GM04504 (cell line): ENCODE data around the gene CBX5.
"Not testable (repeated sequence)": the region's sequence is repeated elsewhere in the genome, so short reads cannot be mapped to it uniquely, and the experiment has no call there.

Experiments used
- DNase-seq: peaks from one replicate; pipeline ENCODE4 v3.0.0-alpha.2; 2012; ENCODE audit warnings: low read depth

Gene CBX5

DNA sequence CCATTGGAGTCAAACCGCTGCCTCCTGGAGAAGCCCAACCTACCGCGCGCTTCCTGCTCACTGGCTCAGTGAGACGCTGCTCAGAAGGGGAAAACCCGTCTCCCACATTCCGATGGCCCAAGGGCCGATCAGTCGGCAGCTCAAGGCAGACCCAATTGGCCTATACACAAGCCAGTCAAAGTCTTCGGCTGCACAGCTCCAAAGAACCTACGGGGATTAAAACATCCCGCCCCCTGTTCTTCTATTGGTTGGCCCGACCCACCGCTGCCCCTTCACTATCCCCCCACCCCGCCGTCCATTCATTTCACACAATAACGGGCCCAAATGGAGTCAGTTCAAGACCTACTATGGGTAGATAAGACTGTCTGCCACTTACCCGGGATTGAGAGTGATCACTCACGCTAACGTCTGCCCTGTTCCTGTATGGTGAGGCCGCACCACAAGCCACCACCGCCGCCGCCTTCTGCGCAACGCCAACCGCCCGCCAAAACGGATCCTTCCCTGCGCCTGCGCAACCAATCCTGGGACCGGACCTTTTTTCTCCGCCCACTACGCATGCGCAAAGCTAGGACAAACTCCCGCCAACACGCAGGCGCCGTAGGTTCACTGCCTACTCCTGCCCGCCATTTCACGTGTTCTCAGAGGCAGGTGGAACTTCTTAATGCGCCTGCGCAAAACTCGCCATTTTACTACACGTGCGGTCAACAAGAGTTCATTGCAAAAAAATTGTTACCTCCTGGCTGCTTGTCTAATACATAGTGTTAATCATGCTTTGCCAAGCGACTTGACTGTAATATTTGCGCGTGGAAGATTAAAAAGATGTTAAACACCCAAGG lies at the start of gene CBX5:
Gene CBX5, minus strand, starts transcription at position 491 of the 836 bp plus-strand sequence. CDS start 22,472 bp downstream, outside the sequence.
- peak; percentile 100 for DNase-seq

DNA sequence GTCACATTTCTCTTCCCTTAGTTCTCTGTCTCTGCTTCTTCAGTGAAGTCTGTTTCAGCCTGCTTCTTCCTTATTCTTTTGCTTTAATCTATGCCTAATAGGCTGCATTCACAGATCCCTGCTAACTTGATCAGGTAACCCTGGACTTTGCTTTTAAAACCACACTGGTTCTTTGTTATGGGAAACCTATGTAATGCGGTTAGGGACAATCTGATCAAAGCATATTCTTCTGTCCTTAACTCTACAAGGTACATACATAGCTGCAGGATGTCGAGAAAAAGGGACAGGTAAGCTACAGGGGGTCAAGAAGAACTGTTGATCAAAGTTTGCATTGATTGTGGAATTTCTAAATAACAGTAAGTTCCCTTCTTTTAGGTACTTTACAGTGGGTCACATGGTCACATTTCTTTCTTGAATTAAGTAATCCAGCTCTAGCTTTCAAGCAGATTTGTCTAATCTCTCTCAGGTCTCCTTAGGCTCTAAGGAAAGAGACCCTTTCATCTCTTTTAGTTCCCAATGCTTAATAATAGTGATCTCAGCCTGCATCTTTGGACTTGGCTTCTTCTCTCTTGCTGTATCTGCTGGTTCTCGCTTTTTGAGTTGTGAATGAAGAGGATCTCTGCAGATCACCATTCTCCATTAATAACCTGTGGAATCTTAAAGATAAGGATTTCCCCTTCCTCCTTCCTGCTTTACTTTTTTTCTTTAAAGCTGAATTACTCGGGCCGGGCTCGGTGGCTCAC lies 48.8 kb upstream of the CBX5 start:
- DNase-seq = no peak

DNA sequence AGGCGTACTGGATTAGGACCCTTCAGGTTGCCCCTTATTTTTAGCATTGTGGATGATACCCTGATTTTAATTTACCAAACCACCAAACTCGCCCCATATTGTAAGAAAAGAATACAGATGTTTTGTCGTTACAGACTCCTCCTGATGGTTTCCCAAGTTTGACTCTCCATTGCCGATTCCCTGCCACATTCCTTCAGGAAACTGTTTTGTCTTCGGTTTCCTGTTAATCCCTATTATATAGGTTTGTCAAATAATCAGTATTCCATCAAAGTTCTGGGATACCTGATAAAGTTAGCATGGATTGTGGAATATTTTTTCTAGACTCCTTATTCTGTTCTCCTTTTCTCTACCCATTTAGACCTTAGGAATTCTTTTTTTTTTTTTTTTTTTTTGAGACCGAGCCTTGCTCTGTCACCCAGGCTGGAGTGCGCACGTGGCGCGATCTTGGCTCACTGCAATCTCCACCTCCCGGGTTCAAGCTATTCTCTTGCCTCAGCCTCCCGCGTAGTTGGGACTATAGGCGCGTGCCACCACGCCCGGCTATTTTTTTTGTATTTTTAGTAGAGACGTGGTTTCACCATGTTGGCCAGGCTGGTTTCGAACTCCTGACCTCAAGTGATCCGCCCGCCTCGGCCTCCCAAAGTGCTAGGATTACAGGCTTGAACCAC lies 45.7 kb upstream of the CBX5 start:
- DNase-seq = not testable (repeated sequence)

DNA sequence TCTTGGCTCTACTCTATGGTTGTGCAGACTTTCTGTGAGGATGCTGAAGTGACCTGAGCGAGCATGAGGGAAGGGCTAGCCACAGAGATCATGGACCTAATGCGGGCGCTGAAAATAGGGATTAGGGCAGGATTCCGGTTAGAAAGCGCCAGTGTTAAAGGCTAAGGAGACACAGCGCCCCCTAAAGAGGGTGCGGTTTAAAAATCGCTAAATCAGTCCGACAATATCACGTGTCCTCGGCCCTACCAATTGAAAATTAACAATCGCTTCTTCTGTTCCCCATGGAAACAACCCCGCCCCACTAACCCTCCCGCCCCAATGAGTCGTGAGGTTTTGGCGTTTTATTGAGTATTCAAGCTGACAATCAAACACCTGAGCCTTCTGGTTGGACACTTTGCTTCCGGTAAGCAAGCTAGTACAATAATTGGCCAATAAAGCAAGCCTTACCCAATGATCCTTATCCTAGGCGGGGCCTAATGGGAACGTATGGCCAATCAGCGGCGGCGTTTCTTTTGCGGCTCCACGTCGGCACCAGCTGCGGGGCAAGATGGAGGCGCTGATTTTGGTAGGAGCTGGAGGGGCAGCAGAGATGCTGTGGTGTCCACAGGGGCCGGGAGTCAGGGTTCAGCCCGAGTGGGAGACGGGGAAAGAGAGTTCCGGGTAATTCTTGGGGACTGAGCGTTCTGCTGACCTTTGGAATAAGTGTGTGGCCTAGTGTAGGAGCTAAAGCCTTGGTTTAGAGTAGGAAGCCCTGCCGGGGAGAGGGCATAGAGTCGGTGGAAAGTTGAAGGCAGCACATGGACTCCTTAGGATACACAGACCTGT lies 44.9 kb upstream of the CBX5 start, which contains the start of gene COPZ1:
Gene COPZ1, plus strand, starts transcription at position 515 of the 825 bp plus-strand sequence. Its CDS starts 33 bp downstream, at position 548.
- peak; percentile 100 for DNase-seq

DNA sequence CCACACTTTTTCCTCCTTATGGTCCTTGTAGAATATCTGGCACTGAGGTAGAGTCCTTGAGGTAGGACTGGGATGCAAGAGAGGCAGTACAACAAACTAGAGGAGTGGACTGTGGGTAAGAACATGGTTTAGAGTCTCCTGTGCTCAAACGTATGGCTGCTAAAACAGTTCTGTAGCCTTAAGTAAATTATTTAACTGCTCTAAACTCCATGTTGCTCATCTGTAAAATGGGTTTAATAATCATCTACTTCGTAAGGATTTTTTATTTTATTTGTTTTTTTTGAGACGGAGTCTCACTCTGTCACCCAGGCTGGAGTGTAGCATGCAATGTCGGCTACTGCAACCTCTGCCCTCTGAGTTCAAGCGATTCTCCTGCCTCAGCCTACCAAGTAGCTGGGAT lies 41.4 kb upstream of the CBX5 start:
- no peak for DNase-seq

DNA sequence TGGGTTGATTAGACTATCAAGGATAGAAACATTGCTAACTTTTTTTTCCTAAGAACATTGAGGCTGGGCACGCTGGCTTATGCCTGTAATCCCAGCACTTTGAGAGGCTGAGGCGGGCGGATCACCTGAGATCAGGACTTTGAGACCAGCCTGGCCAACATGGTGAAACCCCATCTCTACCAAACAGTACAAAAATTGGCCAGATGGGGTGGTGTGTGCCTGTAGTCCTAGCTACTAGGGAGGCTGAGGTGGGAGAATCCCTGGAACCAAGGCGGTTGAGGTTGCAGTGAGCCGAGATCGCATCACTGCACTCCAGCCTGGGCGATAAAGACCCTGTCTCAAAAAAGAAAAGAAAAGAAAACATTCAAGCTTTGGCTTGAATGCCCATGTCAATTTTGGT lies 32.4 kb upstream of the CBX5 start:
- not testable (repeated sequence) for DNase-seq

DNA sequence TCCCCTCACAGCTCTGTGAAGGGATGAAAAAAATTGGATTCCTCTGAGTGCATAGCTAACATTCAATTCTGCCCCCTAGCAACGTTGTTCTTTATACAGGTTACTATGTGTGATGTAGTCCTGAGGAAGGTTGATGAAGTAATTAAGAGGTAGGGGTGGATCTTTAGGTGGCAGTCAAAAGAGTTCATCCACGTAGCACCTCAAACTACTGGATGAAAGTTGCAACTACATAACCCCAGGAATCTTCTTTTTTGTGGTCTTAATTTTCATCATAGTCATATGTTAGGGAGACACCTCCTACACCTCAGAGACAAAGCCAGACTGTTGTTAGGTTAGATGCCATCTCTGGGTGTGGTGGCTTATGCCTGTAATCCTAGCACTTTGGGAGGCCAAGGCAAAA lies 31.1 kb upstream of the CBX5 start:
- DNase-seq = no peak

DNA sequence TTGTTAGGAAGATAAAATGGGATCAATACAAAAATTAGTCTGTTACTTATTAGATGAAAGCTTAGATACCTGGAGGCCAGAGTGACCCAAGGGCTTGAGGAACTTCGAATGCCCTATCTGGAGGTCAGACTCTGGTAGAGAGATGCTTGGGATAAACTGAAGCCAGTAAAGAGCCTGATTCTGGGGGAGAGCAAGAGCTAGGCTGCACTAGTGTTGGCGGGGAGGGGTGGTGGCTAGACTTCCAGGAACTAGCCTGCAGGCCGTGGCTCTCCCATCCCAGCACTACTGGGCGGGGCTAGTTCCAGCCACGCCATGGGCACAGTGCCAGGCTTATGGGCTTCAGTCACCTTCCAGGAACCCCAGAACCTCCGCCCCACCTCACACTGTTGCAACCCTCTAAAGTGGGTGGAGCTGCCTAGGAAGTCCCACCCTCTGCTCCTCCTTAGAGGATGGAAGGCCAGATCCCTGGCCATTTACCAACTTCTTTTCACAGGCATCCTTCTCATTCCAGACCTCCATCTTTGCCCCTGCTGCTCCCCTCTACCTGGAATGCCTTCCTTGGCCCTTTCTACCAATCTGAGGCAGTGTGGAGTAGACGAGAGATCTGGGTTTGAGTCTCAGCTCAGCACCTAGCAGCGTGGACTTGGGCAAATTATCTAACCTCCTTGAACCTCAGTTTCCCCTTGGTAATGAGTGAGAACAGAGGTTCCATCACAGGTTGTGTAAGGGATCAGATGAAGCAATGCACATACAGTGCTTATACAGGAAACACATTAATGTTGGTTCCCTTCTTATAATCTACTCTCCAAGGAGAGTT lies 27.2 kb upstream of the CBX5 start:
- no peak for DNase-seq

DNA sequence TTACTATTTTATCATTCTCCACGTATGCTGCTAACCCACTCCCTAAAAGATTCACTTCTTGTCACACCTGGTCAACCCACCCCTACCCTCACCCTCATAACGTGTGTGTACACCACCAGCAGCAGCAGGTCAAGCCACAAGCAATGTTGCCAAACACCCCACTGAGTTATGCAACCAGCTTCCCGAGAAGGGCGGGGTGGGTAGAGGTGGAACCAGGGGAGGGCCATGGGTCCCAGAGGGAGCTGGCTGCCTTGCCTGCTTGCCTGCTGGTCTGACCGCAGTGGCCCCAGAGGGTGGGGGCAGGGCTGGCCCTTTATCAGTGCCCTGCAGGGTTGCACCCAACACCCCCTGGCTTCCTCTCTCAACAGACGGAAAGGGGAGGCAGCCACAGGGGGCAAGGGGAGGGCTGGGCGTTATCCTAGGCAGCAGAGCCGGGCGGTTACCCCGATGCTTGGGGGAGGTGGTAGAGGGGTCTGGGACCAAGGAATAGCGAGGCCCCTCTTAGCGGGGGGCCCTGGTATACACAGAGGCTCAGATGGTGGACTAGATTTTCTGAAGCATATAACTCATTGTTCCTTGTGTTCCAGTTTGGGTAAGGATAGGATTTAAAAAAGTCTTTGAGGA lies 24.4 kb upstream of the CBX5 start:
- DNase-seq = peak; percentile 35

DNA sequence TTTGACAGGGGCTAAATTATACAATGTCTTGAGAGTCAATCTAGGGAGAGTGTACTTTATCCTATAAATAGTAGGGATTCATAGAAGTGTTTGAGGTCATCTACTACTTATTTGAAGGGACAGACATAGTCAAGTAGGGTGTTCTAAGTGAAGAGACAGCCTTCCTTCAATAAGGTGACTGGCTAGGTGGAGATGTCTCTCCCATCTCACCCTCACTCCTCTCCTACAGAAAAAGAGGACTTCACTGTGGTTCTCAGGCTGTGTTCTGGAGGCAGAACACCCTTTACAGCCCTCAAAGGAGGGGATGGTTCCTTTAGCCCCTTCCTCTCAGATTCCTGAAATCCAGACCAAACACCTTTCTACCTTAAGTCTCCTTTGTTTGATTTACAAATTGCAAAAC lies 23.7 kb upstream of the CBX5 start:
- DNase-seq = no peak

DNA sequence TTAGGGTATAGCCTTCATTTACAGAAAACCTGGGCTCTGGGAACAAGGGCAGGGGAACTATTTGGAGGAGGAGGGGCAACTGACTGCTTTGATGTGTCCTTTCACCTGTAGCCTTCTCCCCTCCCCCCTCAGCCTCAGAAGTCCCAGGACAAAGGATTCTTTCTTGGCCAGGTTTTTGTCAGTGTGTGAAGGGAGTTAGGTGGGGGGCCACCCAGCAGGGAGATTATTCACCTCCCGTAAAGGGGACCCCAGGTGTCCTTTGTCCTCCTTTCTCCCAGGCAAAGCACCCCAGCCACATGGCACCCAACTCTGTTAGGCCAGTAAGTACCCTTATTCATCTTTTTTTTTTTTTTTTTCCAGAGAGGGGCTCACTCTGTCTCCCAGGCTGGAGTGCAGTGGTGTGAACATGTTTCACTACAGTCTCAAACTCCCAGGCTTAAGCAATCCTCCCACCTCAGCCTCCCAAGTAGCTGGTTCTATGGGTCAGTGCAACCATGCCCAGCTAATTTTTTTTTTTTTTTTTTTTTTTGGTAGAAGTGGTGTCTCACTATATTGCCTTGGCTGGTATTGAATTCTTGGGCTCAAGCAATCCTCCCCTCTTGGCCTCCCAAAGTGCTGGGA lies 21.6 kb upstream of the CBX5 start:
- DNase-seq = no peak

DNA sequence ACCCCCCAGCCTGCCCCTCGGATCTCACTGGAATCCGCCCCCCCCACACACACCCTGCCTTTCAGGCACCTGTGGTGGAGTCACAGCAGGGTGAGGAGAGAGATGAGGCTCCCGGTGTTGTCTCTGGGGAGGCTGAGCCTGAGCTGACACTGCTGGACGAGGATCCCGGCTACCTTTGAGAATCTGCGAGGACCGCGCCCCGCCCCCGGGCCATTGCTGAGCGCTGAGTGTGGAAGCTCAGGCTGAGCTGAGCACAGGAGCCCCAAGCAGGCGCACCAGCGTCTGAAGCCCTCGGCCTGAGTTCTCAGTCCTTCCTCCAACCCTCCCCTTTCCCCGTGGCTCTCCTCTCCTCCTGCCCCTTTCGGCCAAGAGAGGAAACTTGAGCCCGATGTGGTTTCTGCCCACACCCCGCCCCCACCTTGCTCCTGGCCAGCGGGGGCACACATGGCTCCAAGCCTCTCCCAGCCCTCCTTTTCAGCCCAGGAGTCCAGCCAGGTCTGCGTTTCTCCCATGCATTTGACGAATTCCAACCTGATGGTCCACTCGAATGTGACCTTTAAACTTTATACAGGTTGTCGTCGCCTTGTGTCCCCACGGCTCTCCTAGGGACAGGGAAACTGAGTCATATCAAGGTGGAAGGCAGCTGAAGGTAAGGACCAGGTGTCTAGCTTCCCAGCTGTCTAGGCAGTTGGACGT lies 21.0 kb upstream of the CBX5 start, which contains the start of gene NFE2:
Gene NFE2, minus strand, starts transcription at position 284 of the 696 bp plus-strand sequence. CDS start 5,767 bp downstream, outside the sequence.
- DNase-seq = no peak

DNA sequence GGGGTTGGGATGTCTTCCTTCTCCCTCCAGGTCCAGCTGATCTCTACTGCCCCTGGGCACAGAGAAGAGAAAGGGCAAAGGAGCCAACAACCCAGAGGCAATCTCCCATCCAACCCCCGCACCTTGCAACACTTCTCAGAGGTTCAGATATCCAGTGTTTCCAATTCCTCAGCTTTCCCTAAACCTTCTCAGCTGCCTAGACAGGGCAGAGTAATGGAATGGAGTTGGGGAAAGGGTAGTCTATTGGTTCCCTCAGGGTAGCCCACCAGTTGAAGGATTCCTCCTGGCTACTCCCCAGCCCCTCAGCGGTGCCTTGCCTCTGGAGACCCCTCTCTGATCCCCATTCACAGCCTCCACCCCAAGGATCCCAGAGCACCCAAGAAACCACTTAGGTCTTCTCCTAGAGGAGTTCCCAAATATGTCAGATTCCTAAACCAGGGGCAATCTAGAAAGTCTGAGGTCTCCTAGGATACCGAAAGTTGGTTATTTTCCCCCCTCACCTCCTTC lies 20.4 kb upstream of the CBX5 start:
- DNase-seq = no peak

DNA sequence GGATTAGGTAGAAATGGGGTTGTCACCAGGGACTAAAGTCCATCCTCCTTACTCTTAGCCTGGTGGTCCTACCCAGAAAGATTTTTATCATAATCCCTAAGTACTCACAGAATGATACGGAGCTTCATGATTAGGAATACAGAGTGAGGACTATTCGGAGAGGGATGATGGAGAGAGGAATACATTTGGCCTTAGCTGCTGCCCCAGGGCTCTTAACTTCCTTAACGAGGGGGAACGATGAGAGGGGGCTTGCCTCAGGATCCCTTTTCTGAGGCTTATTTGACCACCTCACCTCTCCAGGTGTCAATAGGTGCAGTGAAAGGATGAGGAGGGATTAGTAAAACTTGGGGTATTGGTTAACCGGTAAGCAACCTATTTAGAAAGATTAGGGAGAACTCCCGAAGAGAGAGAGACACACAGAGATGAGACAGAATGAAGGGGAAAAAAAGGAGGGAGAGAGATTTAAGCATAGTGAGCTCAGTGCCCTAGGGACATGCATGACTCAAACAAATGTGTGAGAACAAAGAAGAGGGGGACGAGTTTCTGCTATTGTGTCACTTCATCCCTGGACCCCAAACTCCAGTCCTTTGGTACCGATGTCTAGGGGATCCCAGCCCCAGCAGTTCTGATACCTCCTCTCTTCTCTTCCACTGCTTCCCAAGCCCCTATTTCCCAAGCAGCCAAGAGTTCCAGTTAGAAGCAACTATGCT lies 19.7 kb upstream of the CBX5 start:
- DNase-seq = no peak

DNA sequence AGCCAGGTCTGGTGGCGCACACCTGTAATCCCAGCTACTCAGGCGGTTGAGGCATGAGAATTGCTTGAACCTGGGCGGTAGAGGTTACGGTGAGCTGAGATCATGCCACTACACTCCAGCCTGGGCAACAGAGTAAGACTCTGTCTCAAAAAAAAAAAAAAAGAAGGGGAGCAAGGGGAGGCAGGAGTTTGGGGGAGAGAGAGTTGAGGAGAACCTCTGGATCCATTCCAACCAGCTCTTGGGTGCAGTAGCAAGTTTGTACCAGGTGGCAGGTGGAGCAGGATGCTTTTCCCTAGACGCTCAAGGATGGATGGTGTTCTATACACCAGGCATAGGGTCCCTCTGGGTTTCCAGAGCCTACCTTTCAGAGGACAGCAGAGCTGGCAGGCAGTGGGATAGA lies 19.0 kb upstream of the CBX5 start:
- DNase-seq = no peak

DNA sequence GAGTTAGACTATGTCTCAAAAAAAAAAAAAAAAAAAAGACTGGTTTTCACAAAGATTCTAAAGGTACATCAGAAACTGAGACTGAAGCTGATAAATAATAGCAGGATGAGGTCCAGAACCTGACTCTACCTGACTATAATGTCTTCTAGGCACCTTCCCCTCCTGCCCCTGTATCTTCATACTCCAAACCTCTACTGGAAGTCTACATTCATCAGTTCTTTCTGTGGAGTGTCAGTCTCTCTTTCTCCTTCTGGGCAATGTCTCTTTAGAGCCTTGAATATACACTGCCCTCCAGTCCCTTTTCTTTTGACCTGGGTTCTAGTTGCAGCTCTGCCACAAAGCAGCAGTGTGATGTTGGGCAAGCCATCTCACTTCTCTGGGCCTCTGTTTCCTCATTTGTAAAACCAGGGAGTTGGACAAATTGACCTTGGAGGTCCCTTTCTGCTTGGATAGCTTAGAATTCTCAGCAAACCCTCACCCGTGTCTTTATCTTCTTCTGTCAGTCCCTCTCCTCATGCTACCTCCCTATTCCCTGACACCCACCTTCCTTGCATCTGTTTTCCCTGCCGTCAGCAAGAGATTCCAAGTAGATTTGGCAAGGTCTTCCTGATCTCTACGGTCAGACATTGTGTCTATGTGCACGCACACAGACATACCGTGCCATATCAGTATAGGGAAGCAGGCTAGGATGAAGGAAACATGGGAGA lies 16.6 kb upstream of the CBX5 start:
- no peak for DNase-seq

DNA sequence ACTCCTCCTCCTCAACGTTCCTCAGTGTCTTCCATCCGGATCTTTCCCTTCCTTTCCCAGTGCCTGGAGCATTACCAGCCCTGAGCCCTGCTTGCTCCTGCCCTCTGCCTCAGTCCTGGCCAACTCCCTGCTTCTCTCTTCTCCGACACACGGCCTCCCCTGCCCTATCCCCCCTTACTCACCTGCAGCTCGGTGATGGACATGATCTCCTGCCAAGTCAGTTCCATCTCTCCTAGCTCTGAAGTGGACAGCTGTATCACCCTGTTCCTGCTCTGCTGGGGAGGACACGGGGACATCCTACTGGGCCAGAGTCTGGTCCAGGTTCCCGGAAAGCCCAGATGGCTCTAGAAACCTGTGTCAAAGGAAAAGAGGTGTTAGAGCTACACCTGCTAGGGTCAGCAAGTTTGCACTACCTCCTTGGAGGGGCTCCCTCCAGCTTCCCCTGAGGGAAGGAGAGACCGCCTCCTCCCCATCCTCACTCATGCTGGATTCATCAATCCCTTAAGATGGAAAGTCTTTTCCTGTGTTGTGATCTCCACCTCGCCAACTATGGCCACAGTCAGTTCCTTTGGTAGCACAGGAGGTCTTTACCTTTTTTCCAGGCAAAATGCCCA lies 15.1 kb upstream of the CBX5 start:
- DNase-seq = no peak
